Activated CD8-positive, alpha-beta memory T cell treated with anti-CD3 and anti-CD28 coated beads, Interleukin-2, amount 50 U/mL, for 1 hour (primary cell): ENCODE data around the gene PRF1.
"Not testable (repeated sequence)": the region's sequence is repeated elsewhere in the genome, so short reads cannot be mapped to it uniquely, and the experiment has no call there.

ENCODE experiments used
- DNase-seq: peaks from one replicate; pipeline ENCODE4 v3.0.0-alpha.2; 2020; ENCODE audit errors: extremely low read depth

Gene PRF1

GRCh38 chr10:70602665-70603448 is at the start of gene PRF1:
PRF1 (minus strand) TSS chr10:70602741; CDS start chr10:70600902, 1,839 bp downstream.
- peak; percentile 63 for DNase-seq

- no peak for DNase-seq
Measured at GRCh38 chr10:70651661-70652060, 49.1 kb upstream of the PRF1 start.

- no peak for DNase-seq
Measured at GRCh38 chr10:70650718-70651117, 48.2 kb upstream of the PRF1 start.

DNA sequence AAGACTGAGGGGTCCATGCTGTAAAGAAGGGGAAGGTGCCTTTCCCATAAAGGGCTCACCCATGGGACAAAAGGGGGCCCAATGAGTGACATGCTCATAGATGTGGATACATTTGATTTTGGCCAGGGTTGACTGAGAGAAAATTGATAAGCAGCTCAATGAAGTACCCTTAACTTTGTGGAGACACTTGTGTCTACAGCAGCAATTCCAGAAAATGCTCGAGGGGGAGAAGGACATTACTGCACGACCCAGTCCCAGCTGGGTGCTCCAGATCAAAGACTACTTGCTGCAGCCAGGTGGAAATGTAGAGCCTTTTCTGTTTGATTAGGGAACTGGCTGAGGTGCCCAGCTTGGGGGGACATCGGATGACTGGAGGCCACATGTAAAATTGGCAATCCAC is 47.6 kb upstream of the PRF1 start:
- DNase-seq, result no peak

DNA sequence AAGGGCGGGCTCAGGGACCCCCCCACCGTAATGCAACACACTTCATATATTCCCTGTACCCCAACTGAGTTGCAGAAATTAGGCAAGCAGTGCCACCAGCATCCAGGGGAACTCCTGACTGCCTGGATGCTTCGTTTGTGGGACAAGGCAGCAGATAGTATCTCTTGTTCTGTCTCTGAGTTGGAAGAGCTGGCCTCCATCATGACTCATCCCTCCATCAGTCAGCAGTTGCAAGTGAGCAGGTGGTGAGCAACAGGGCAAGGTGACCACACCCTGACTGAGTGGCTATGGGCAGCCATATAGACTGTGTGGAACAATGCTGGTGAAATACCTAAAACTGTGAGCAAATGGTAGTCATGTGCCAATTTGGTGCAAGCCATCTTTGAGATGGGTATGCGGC is 47.0 kb upstream of the PRF1 start:
- no peak for DNase-seq

DNA sequence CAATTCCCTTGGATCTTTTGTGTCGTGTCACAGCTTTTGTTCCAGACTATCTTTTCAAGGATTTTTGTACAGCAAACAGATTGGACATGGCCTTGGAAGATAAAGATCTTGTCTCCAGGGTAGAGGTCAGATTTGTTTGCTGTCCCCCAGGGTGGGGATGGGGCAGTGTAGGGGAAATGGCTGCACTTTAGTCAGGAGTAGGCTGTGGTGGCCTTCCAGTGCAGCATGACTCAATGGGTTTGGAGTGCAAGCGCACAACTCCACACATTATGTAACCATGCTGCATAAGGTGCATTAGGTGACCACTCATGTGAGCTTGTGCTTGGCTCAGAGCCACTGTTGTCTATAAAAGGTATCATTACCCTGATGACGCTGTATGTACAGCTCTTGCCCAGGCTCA is 45.9 kb upstream of the PRF1 start:
- DNase-seq, result no peak

DNA sequence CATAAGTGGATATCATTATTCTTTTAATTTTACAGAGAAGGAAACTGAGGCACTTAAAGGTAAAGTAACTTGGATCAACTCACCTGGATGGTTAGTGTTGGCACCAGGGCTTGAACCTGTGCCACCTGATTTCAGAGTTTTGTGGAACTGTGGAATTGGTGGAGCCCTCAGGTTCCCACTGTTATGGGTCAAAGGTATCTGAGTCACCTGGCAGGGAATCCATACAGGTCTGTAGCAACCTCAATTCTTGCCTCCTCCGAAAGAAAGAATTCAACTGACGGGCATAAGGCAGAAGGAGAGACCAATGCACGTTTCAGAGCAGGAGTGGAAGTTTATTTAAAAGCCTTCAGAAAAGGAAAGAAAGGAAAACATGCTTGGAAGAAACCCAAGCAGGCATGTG is 44.5 kb upstream of the PRF1 start:
- no peak for DNase-seq

DNA sequence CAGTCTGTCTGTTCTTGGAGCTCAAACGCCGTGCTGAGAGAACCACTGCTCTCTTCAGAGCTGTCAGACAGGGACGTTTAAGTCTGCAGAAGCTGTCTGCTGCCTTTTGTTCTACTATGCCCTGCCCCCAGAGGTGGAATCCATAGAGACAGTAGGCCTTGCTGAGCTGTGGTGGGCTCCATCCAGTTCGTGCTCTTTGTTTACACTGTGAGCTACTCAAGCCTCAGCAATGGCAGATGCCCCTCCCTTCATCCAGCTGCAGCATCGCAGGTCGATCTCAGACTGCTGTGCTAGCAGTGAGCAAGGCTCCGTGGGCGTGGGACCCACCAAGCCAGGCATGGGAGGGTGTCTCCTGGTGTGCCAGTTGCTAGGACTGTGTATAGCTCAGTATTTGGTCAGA is 42.4 kb upstream of the PRF1 start:
- not testable (repeated sequence) for DNase-seq

DNA sequence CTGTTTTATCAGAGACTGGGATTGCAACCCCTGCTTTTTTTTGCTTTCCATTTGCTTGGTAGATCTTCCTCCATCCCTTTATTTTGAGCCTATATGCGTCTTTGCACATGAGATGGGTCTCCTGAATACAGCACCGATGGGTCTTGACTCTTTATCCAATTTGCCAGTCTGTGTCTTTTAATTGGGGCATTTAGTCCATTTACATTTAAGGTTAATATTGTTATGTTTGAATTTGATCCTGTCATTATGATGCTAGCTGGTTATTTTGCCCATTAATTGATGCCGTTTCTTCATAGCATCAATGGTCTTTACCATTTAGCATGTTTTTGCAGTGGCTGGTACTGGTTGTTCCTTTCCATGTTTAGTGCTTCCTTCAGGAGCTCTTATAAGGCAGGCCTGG is 40.7 kb upstream of the PRF1 start:
- not testable (repeated sequence) for DNase-seq

GRCh38 chr10:70639640-70640383 is 37.3 kb upstream of the PRF1 start:
- DNase-seq, result not testable (repeated sequence)

DNA sequence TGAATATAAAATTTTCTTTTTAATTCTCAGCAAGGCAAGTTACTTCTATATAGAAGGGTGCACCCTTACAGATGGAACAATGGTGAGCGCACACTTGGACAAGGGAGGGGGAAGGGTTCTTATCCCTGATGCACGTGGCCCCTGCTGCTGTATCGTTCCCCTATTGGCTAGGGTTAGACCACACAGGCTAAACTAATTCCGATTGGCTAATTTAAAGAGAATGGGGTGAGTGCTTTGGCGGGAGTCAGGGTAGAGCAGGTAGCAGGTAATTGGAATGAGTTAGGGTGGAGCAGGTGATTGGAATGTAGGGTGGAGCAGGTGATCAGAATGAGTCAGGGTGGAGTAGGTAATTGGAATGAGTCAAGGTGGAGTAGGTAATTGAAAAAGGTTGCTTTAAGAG is 32.0 kb upstream of the PRF1 start:
- not testable (repeated sequence) for DNase-seq

GRCh38 chr10:70634011-70634410 is 31.5 kb upstream of the PRF1 start:
- DNase-seq, result no peak

DNA sequence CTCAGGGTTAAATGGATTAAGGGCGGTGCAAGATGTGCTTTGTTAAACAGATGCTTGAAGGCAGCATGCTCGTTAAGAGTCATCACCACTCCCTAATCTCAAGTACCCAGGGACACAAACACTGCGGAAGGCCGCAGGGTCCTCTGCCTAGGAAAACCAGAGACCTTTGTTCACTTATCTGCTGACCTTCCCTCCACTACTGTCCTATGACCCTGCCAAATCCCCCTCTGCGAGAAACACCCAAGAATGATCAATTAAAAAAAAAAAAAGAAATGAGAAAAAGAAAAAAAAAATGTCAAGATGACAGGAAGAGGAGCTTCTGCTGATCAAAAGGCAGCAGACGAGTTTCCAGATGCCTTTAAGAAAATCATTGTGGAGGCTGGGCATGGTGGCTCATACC is 29.2 kb upstream of the PRF1 start:
- not testable (repeated sequence) for DNase-seq

DNA sequence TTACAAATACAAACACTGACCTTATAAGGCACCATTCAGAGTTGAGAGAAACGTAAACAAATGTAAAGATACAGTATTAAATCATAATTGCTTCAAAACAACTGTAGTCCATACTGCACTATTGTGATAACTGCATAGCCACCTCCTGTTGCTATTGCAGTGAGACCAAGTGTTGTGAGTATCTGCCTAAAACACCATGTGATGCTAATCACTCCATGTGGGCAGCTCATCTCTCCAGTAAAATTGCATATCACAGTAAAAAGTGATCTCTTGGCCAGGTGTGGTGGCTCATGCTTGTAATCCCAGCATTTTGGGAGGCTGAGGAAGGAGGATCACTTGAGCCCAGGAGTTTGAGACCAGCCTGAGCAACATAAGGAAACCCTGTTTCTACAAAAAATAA is 26.8 kb upstream of the PRF1 start:
- no peak for DNase-seq

DNA sequence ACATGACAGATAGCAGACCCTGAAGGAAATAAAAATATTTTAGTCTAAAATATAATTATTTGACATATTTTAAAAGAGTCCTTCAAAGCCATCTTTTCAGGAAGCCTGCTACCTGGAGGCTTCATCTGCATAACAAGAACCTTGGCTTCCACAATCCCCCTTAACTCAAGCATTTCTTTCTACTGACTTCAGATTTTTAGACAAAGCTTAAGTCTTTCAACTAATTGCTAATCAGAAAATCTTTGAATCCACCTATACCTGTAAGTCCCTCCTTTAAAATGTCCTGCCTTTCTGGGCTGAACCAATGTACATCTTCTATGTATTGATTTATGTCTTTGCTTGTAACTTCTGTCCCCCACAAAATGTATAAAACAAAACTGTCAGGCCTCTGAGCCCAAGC is 23.5 kb upstream of the PRF1 start:
- no peak for DNase-seq

DNA sequence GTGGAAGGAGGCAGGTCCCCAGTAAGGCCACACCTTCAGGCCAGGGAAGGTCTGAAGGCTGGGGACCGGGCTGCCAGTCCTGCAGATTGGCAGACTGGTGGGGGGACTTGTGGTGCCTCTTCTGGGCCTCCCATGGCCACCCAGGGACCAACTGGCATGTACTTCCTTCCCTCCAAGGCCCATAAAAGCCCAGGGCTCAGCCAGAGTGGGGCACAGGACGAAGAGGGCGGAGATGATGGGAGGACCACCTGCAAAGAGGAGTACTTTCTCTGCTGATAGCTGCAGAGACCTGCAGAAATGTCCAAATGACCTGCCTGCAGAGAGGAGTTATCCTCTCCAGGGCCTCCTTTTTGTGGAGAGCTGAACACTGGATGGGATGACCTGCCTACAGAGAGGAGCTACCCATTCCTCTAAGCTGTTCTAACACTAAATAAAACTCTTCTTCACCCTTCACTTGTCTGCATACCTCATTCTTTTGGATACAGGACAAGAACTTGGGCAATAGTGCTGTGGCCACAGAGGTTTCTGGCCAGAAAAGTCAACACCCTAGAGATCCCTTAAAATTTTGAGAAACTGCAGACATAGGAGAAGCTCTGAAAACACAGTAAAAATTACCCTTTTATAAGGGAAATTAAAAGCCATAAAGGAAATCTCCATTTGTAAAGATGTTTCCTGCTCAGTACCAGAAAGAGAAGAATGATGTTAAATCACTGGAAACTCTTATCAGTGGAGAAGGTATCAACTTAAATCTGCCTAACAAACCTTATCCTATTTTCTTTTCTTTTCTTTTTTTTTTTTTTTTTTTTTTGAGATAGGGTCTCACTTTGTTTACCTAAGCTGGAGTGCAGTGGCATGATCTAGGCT is 20.7 kb upstream of the PRF1 start:
- no peak for DNase-seq

DNA sequence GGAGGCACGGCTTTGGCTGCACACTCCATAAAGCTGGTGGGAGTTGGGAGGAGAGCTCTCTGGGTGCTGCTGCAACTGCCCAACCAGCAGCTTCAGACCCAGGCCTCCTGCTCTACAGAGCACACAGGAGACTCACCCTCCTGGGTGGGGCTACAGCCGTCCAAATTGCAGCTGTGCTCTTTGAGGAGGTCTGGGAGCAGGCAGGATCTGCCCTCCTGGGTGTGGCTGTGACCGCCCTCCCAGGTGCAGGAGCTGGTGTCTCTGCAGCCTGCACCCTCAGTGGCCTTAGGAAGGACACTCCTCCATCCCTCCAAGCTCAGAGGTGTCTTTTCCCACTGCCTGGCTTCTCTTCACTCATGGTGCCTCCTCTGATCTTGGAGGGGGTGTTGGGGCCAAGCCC is 20.0 kb upstream of the PRF1 start:
- DNase-seq, result no peak

DNA sequence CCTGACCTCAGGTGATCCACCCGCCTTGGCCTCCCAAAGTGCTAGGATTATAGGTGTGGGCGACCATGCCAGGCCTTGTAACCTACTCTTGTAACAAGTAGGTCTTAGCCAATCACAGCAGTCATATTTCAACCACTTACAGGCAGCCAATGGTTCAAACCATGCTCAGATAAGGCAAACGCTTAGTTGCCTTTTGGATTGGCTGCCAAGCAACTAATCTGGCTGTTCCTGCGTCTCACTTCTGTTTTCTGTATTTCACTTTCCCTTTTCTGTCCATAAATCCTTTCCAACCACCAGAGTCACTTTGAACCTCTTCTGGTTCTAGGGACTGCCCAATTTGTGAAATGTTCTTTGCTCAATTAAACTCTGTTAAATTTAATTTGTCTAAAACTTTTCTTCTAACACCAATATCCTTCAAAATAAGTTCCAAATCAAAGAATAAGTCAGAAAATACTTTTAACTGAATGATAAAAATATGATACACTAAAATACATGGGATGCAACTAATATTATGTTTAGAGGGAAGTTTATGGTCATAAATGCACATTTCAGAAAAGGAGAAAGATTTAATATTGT is 19.1 kb upstream of the PRF1 start:
- DNase-seq, result no peak

DNA sequence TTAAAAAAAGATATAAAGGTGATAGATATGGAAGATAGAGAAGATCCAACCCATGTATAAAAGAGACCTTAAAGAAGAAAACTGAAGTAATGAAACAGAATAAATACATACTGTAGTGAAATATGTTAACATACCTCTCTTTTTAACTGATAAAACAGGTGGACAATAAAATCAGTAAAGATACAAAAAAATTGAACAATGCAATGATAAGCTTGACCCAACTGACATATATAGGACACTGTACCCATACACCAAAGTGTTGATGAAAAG is 17.4 kb upstream of the PRF1 start:
- no peak for DNase-seq

DNA sequence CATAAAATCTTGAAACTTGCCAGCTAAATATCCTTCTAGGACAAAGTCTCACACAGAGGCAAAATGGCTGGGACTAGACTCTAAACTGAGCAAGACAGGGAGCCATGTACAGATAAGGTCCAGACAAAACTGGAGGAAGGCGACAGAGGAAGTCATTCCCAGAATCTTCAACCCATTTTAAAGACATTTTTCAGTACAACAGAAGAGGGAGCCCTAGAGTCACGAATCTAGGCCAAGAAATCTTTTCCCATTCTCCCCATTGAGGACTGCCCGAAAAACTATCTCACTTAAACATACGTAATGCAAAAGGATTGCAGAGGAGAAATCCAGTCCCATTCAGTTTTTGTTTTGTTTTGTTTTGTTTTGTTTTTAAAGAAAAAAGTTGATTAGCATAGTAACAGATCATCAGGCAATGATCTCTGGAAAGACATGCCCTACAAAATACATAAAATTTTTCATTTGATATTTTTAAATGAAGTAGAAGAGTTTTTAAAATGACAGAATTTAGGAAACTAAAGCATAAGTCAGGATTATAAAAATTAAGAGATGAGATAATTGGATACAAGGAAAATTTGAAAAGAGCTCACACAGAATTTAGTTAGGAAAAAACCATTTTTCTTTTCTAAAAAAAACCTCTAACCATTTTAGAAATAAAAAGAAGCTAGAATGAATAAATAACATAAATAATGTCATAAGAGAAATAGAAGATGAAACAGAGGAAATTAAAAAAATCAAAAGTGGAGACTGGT is 16.9 kb upstream of the PRF1 start:
- no peak for DNase-seq

- no peak for DNase-seq
Measured at GRCh38 chr10:70618663-70619062, 16.1 kb upstream of the PRF1 start.
